HG03175 (cell line): ENCODE measurements around the gene LRRC25.

Source experiments
- ATAC-seq: cut with Tn5 transposase; IDR thresholded peaks from one replicate; pipeline ENCODE4 v1.9.1; 2021; ENCODE audit warnings: mild to moderate bottlenecking, moderate library complexity; ENCODE audit not compliant: unreplicated experiment

The LRRC25 gene

DNA sequence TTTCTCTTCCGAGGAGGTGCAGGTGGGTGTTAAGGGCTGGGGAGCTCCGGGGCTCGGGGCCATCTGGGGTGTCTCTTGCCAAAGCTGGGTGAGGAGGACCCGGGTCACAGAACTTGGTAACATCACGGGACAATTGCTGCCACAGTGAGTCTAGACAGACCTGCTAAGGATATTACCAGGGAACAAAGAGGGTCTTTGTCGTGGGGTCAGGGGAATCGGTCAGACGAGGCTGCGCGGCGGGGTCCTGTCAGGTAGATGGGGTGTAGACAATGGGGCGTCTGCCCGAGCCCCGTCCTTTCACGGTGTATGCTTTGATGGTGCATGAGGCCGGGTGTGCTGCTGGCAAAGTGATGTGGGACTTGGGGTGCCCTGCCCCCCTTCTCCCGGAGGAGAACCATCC is 49.3 kb downstream of the LRRC25 start:
- no peak for ATAC-seq

DNA sequence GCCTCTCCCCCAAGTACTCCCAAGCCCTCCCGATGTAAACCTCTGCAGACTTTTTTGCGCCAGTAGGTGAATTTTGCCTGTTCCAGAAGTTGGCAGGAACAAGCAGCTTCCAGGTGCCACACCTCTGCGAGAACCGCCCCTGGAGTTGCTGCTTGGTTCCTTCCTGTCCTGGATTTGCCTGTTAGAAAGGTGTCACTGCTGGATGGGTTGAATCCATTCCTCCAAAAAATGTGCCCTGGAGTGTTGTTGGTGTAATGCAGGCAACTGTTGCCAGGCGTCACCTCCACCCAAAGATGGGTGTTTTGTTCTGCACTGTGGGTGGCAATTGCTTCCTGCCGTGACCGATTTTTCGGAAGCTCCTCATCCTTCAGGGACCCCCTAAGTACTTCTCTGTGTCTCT is 51.3 kb downstream of the LRRC25 start:
- ATAC-seq, result no peak

DNA sequence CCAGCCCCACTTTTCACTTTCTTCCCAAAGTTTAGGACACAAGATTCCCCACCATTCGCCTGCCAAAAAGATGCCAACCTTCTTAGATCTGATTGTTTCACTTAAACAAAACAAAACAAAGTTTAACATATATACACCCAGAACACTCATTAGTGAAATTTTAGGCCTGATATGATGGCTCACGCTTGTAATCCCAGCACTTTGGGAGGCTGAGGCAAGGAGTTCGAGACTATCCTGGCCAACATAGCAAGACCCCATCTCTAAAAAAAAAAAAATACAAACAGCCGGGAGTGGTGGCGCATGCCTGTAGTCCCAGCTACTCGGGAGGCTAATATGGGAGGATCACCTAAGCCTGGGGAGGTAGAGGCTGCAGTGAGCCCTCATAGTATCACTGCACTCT is 52.1 kb downstream of the LRRC25 start:
- ATAC-seq, result no peak

- ATAC-seq, result no peak
Observed at GRCh38 chr19:18344582-18344950, 52.9 kb downstream of the LRRC25 start.

DNA sequence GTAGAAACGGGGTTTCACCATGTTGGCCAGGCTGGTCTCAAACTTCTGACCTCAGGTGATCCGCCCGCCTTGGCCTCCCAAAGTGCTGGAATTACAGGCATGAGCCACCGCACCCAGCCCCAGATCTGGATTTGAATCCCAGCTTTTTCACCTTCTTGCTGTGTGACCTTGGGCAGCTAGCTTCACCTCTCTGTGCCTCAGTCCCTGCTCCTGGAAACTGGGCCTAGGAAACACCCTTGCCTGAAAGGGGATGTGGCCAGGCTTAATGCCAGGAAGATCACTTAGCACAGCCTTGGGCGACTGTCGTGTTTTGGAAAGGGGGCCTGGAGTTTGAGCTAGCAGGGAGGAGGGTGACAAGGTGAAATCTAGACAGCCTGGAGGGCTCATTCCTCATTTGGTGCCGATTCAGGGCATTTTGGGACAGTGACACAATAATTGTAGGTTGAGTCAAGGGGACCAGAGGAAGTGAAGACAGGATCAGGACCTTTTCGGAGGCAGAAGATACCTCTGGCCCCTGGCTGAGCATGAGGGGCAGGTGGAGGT is 55.3 kb downstream of the LRRC25 start:
- no peak for ATAC-seq
